HG02970 (cell line): Measurements from ENCODE around the gene OSBPL2.

Experiments used
- ATAC-seq: cut with Tn5 transposase; IDR thresholded peaks from one replicate; pipeline ENCODE4 v1.9.1; 2021; ENCODE audit warnings: mild to moderate bottlenecking, moderate library complexity, moderate number of reproducible peaks; ENCODE audit not compliant: unreplicated experiment, low FRiP score

OSBPL2 gene

DNA sequence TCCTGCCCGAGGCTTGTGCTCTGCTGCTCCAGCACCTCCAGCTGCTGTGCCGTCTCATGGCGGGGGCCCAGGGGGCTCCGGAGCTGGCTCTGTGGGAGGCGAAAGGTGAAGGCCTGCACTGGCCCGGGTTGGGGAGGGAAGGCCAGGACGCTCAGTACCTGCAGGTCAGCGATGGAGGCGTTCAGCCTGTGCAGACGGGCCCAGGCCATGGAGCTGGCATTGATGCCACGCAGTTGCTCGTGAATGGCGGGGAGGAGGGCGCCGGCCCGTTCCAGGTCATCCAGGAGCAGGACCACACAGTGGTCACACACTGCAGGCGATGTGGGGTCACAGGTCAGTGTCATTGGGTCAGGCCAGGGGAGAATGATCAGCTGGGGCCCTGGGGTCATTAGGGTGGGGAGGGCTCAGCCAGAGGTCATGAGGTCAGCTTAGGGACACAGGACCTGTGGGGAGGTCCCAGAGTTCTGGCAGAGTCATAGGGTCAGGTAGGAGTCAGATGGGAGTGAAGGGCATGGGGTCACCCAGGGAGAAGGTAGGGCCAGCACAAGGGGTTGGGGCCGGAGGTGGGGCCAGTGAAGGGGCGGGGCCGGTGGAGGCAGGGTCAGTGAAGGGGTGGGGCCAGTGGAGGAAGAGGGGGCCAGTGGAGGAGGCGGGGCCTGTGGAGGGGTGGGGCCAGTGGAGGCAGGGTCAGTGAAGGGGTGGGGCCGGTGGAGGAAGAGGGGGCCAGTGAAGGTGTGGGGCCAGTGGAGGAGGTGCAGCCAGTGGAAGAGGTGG is 82.4 kb downstream of the OSBPL2 start:
- ATAC-seq = no peak

DNA sequence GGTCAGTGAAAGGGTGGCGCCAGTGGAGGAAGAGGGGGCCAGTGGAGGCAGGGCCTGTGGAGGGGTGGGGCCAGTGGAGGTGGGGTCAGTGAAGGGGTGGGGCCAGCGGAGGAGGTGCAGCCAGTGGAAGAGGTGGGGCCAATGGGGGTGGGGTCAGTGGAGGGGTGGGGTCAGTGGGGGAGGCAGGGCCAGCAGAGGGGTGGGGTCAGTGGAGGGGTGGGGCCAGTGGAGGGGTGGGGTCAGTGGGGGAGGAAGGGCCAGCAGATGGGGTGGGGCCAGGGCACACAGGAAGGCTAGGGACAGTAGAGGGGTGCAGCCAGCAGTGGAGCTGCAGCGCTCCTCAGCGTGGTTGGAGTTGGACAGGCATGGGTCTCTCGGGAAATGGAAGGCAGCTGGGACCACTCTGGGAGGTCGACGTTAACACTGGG is 83.2 kb downstream of the OSBPL2 start:
- ATAC-seq = no peak

DNA sequence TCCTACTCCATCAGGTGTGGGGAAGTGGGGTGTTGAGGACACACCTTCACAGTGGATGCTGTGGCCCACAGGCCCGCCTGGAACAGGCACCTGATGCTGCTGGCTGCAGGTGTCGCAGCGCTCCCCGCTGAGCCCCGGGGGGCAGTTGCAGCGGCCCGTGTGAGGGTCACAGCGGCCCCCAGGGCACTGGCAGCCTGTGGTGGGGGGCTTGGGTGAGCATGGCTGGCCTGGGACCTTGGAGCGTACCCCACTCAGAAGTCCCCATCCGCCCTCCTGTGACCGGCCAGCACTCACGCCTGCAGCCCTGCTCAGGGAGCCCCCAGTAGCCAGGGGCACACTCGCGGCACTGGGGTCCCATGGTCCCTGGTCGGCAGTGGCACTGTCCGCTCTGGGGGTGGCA is 83.7 kb downstream of the OSBPL2 start:
- no peak for ATAC-seq

DNA sequence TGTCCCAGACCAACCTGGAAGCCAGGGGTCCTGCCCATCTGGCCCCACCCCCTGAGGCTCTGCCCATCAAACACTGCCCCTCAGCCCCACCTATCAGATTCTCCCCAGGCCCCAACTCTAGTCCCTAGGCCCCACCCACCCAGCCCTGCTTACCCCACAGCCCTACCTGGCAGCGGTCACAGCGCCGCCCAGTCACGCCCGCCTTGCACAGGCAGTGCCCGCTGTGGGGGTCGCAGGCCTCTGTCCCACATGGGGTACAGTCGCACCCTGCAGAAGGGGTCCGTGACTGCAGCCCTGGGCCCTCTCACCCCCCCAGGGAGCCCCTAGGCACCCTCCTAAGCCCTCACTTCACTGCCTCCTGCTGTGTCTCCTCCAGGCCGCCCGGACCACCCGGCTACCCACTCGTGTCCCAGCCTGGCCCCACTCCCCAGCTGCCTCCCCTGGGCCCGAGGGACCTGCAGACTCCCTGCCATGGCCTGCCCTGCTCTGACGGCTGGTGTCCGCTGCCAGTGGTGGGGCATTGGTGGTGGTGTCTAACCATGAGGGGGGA is 84.2 kb downstream of the OSBPL2 start:
- no peak for ATAC-seq

DNA sequence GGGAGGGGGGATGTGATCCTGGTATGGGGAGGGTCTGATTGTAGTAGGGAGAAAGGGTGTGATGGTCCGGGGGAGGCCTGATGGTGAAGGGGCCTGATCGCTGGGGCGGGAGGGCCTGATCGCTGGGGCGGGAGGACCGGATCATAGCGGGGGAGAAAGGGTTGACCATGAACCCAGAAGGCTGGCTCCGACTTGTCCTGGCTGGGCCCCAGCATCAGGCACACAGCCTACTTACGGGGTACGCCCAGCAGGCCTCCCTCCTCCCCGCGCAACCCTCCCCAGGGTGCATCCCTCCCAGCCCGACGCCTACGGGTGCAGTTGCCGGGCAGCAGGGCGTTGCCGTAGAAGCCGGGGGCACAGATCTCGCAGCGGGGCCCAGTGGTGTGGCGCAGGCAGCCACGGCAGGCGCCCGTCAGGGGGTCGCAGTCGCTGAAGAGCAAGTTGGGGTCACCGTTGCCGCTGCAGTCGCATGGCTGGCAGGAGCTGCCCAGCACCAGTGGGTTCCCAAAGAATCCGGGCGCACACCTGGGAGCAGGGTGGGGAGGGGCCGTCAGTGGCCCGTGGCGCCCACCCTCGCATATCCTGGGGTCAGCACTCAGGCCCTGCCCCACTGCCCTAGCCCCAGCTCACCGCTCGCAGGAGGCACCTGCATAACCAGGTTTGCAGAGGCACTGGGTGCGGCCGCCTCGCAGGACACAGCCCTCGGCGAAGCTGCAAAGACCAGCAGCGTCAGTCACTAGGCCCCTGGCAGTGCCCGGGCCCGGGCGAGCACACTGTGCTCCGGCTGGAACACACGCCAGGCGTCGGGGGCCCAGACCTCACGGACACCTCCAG is 85.0 kb downstream of the OSBPL2 start:
- no peak for ATAC-seq

DNA sequence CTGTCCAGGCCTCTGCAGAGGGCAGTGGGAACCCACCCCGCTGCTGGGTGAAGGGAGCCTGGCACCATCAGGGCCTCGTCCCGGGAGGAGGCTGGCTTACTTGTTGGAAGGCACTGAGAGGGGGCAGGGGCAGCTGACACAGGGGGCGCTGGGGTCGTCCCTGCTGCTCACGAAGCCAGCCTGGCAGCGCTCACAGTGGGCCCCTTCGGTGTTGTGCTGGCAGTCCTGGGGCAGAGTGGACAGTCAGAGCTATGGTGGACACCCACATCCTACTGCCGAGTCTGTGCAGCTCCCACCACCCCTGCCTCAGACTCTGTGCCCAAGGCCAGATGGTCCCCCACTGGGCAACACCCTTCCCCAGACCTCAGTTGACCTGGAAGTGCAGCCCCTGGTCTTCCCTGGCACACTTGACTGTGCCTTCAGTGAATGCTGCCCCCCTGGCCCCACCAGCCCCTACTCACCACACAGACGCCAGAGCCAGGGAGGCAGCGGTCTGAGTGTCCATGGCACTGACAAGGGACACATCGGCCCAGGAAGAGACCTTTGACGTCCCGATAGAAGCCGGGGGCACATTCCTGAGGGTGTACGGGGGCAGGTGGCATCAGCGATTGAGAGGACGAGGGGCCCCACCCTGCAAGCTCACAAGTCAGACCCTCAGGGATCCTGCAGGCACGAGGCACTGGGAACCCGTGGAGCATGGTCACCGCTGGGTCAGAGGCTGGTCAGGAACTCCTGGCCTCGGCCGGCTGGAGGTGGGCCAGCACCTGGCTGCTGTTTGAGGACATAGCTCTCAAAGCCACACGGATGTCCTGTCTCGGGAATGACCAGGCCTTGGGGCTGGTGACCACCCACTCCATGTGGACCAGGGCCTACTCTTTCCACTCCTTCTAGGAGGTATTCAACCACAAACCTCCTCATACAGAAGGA is 85.9 kb downstream of the OSBPL2 start:
- no peak for ATAC-seq

DNA sequence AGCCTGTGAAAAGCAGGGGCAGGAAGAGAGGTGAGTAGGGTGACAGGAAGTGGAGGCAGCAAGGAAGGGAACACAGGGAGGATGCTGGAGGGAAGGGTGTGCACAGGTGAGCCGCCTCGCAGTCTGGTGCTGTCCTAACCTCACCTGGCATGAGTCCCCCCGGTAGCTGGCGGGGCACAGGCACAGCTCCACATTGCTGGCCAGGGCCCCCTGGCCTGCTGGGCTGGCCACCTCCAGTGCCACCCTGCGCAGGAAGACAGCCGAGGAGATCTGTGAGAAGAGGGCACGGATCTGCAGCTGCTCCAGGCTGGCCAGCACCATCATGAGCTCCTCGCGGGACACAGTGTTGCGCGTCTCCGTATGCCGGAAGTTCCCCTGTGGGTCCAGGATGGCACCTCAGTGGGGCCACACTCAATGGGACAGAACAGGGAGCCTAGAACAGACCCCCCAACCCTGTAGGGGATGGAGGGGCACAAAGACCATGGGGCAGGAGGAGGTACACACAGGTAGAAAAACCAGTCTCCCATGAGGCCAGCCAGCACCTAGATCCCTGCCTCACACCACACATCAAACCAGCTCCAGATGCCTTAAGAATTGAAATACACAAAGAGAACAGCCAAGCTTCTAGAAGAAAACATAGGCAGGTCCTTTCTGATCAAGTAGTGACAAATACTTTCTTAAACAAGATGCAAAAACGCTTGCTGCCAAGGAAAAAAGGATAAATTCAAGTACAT is 87.0 kb downstream of the OSBPL2 start:
- no peak for ATAC-seq

DNA sequence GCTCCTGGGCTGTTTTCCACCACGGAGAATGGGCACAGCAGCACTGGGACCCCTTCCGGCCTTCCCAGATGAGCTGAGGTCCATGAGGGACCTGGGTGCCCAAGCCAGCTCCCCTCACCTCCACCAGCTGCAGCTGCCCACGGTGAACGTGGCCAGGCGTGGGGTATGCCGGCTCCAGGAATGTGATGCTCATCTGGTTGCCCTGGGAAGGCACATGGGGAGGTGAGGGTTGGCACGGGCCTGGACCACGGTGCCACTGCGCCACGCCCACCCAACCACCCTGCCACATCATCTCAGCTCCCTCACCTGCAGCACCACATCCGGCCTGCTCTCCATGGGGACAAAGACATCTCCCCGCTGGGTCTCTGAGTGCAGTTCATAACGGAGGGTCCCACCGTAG is 88.2 kb downstream of the OSBPL2 start:
- no peak for ATAC-seq

DNA sequence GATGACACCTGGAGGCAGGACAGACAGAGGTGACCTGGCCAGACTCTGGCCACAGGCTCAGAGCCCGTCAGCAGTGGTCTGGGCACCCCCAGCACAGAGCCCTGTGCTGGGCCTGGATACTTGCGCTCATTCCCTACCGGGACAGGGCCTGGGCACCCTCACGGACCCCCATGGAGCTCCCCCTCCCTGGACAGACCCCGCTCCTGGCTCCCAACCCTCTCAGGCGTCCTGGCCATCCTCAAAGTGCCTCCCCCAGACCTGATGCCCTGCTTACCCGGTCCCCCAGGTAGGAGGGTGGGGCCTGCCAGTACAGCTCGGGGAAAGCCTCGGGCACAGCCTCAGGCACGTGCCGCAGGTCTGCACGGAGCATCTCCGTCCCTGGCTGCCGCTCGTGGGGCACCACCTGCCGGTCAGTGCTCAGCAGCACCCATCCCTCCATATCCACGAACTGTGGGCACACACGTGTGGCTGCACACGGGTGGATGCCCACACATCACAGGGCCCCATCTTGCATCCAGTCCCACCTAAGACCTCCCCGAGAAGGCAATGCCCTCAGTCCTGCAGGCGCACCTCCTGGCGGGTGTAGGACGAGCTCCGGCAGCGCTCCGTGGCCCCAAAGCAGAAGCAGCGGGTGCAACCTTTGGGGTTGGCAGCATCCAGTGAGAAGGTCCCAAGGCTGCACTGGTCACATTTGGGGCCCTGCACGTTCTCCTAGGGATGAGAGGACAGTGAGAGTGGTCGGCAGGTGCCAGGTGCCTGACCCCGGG is 88.8 kb downstream of the OSBPL2 start:
- no peak for ATAC-seq

DNA sequence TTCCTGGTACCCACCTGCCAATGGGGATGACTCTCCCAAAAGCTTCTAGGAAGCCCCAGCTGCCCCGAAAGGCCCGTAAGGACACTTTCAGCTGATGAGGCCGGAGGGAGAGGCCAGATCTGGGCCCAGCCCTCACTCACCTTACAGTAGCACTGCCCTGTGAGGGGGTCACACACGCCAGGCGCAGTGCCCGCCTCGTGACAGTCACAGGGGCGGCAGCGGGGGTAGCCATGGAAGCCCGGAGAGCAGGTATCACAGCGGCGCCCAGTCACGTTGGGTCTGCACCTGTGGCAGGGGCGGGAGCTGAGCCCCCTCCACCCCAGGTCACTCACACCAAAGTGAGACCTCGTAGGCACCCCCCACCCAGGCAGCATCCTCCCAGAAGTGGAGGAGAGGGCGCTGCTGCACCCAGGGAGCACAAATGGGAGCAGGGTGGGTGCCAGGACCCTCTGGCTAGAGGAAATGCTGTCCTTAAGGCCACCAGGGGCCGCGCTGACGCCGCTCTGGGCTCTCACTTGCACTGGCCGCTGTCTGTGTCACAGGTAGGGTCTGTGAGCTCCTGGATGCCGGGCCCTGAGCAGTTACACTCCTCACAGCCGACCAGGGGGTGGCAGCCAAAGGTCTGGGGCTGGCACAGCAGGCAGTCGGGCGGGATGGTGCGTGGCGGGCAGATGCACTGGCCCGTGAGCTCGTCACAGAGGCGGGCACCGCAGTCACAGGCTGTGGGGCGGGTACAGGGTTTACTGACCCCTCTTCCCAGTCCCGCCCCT is 89.6 kb downstream of the OSBPL2 start:
- no peak for ATAC-seq

DNA sequence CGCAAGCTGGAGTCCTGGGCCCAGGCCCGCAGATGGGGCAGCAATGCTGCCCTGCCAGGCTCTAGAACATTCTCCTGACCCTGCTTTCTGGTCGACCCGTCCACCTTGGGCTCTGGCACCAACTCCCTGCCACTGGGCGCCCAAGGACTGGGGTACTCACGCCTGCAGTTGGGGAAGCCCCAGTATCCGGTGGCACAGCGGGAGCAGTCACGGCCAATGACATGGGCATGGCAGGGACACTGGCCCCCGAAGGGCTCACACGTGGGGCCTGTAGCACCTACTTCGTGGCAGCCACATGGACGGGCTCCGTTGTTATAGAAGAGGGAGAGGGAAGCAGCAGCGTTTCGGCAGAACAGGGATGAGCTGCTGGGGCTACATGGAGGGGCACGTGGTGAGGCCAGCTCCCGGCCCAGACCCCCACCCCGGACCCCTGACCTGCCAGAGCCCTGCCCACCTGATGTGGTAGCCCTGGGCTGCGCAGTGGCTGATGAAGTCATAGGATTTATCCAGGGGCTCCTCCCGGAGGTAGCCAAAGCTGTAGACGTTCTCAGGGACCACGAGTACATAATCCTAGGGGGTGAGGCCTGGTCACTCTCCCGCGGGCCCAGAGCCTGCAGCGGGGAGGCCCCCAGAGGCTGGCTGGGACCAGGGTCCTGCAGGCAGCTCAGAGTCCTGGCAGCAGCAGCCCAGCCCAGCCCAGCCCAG is 90.5 kb downstream of the OSBPL2 start:
- no peak for ATAC-seq

DNA sequence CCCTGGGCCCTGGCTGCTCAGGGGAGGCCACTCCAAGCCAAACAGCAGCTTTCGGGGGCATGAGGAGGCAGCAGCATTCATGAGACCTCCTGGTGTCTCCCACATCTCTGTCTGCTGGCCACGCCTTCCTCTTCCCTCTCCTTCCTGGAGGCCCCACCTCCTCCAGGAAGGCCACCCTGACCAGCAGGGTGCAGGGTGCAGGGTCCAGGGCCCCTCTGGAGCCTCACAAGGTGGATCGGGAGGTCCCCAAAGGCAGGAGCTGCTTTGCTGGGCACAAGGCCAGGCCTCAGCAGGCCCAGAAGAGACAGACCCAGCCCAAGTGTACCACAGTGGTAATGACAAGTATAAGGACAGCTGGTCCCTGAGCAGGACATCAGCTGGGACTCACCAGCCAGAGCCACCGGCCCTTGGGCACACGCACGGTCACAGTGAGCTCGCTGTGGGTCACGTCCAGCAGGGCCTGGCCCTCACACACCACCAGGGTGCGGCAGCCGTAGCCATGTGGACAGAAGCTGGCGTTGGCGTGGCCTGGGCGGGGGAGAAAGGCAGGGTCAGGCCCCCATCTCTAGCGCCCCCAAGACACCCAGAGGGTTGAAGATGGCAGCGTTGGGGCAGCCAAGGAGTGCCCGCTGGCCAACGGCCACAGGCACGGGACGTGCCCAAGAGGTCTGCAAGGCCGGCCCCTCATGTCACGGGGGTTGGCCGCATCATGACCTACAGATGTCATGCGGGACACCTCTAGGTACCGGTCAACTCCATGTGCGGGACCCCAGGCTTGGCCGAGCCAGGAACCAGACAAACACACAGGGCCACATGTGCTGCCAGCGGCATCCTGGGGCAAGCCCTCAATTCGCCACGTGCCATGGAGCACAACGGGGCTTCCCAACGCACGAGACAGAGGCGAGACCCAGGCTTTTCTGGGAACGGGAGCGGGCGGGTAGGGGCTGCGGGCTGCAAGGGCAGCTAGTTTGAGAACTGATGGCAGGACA is 91.4 kb downstream of the OSBPL2 start:
- ATAC-seq = no peak

DNA sequence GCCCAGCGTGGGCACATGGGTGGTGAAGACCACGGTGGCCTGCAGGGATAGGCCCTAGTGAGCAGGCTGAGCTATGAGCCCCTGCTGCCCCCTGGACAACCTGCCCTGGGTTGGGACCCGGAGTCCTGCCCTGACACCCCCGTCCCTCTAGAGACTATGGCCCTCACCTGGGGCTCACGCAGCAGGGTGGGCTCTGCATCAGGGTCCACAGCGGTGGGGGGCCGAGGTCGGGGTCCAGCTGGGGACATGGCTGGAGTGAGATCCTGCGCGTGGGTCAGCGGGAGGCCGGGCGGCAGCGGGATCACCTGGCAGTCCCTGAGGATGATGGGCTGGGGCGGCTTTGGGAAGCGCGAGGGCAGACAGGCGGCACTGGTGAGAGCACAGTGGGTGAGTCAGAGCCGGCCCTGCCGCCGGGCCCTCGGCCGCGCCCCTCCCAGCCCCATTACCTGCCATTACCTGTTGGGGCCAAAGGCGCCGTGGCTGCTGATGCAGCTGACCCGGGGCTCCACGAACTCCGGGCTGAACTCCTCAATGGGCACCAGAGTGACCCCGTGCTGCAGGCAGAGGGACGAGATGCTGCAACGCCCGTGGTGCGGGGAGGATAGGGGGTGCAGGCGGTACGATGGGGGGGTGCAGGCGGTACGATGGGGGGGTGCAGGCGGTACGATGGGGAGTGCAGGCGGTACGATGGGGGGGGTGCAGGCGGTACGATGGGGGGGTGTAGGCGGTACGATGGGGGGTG is 92.4 kb downstream of the OSBPL2 start:
- ATAC-seq = no peak

DNA sequence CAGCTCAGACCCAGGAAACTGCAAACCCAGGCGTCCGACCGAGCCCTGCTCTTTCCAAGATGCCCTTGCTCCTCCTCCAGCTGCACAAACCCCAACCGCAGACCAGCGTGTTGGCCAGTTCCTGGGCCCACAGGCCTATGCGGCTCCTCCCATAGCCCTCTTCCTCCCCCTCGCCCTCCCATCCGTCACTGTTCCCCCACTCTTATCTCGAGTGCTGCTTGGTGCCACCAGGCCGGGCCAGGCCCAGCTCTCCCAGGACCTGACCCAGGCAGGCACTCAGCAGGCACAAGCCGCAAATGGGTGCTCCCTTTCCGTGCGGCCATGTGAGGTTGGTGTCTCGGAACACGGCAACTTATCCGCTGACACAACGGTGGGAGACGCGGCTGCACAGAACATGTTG is 93.0 kb downstream of the OSBPL2 start:
- ATAC-seq = no peak

DNA sequence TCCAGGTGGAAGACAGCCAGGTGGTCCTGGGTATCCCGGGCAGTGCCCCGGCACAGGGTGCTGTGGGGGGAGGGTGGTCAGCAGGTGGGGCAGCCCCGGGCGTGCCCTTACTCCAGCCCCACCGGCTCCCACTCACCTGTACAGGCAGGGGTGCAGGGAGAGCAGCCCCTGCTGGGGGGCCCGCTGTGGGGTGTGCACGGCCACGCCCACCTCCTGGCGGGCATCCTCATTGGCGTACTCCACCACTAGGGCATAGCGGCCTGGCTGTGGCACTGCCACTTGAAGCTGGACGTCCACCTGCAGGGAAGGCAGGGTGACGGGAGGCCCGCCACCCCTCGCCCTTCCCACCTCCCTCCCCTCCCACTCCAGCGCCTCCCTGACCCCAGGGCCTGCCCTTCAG is 94.1 kb downstream of the OSBPL2 start:
- no peak for ATAC-seq
